ENCODE results near the gene FAT3.

Gene FAT3

DNA sequence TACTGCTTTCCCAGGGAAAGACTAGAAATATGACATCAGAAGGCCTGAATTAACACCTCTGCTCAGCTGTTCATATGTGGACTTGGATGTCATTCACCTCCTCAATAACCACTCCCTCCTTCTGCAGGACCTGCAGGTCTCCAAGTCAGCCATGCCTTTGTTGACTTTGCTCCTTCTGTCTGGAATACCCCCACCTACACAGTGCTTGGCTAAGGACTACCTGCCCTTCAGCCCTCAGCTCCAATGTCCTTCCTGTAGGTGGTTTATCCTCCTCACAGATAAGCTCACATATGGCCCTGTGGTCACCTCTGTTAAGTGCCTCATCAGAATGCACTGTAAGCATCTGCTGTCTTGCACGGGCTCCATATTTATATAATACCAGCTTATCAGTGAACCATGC, 26.4 kb upstream of the FAT3 start:
- POLR2A ChIA-PET, result no interaction called here

DNA sequence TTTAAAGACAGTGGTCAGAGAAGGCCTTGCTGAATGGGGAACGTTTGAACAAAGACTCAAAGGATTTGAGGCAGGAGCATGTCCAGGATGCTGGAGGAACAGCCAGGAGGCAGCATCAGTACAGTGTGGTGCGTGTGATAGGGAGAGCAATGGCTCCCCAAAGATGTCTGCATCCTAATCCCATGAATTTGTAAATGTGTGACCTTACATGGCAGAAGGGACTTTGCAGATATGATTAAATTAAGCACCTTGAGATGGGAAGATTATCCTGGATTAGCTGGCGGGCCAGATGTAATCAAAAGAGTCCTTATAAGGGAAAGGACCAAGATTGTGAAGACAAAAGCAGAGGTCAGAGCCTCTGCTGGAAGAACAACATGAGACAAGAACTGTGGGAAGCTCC, 24.6 kb upstream of the FAT3 start:
- TF ChIP-seq, protein P1, sequence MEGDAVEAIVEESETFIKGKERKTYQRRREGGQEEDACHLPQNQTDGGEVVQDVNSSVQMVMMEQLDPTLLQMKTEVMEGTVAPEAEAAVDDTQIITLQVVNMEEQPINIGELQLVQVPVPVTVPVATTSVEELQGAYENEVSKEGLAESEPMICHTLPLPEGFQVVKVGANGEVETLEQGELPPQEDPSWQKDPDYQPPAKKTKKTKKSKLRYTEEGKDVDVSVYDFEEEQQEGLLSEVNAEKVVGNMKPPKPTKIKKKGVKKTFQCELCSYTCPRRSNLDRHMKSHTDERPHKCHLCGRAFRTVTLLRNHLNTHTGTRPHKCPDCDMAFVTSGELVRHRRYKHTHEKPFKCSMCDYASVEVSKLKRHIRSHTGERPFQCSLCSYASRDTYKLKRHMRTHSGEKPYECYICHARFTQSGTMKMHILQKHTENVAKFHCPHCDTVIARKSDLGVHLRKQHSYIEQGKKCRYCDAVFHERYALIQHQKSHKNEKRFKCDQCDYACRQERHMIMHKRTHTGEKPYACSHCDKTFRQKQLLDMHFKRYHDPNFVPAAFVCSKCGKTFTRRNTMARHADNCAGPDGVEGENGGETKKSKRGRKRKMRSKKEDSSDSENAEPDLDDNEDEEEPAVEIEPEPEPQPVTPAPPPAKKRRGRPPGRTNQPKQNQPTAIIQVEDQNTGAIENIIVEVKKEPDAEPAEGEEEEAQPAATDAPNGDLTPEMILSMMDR (IDR thresholded peaks at IDR 0.05; ENCODE audit: insufficient read depth, low read length, missing control alignments), result no peak
- DNase-seq (ENCODE audit: low read depth, low spot score), result no peak
- no peak overlapping the region for H3K4me3 ChIP-seq (ENCODE audit: low read depth, low read length)
- CTCF ChIA-PET, result no interaction called here
- POLR2A ChIA-PET, result no interaction called here

More for the DNA sequence above, 26.4 kb upstream of the FAT3 start:
- DNase-seq (ENCODE audit: low read depth, low spot score), result no peak
- CTCF ChIA-PET, result no interaction called here
- H3K4me3 ChIP-seq (ENCODE audit: low read depth, low read length), result no peak overlapping the region
- TF ChIP-seq, protein P1 (IDR thresholded peaks at IDR 0.05; ENCODE audit: insufficient read depth, low read length, missing control alignments), result no peak

DNA sequence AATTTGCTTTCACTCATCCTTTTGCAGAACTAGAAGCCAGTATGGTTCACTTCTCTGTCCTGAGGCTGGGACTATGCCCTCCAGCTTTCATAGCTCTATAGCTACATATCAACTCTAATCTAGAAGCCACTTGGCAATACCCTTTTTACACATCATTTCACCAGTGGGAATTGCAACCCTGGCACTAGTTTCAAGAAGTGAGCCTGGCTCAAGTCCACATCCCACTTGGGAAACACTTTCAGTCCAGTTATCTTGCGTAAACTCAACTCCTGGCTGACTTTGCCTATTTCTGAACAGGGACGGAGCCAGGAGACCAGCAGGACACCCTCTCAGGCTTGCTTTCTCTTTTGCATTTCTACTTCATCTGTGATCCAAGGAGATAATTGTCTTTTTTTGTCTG, 19.9 kb upstream of the FAT3 start:
- no peak overlapping the region for H3K4me3 ChIP-seq (ENCODE audit: low read depth, low read length)
- CTCF ChIA-PET, result no interaction called here
- POLR2A ChIA-PET, result no interaction called here
- no peak for DNase-seq (ENCODE audit: low read depth, low spot score)
- TF ChIP-seq, protein P1 (IDR thresholded peaks at IDR 0.05; ENCODE audit: insufficient read depth, low read length, missing control alignments), result no peak

DNA sequence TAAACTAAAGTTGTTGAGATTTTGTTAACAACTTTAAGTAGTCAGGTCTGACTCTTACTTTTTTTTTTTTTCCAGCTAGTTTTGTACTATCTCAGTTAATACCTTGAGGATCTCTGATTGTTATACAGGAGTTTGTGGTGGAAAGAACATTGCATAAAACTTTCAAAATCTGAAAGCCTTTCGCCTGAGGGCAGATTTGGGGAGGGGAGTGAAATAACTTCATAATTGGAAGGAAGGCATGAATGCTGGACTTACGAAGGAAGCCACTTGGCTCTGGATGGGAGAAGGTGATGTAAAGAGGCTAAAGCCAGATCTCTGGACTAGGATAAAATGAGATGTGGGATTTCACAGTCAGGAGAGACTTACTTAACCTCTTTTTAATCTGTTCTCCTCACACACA, 18.2 kb upstream of the FAT3 start:
- H3K4me3 ChIP-seq (ENCODE audit: low read depth, low read length), result no peak overlapping the region
- CTCF ChIA-PET, result no interaction called here
- TF ChIP-seq, protein P1 (IDR thresholded peaks at IDR 0.05; ENCODE audit: insufficient read depth, low read length, missing control alignments), result no peak
- POLR2A ChIA-PET, result no interaction called here
- DNase-seq (ENCODE audit: low read depth, low spot score), result no peak

DNA sequence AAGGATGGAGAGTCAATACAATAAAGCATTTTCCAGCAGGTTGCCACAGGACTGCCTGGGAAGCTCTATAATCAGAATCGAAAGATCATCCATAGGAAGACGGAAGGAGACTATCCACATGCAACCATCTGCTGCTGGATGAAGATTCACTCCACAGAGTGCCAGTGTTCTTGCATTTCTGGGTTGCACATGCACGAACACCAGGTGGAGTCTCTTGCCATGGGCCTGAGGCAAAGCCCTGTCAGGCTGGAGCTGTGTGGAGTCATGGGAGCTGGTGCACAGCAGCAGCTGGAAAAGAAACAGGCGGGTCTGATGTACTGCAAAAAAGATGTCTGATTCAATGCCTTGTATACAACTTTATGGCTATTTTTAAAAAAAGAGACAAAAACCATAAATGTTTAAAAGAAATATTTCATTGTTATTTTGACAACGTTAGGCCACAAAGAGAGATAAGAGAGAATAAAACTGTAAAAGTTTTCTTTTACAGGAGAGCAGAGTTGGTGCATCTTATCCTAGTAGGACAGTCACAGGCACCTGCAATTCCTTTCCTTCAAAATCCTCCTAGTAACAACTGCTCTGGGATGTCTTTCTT, 12.9 kb upstream of the FAT3 start:
- CTCF ChIA-PET, result interaction anchor here (0.6 to 3.0 kb wide), 4 partner anchors 180 to 349 kb away, joined by 3 to 13 read pairs (median 3); no protein-coding TSS in a partner anchor
- no peak overlapping the region for H3K4me3 ChIP-seq (ENCODE audit: low read depth, low read length)
- DNase-seq (ENCODE audit: low read depth, low spot score), result no peak
- TF ChIP-seq, protein P1 (IDR thresholded peaks at IDR 0.05; ENCODE audit: insufficient read depth, low read length, missing control alignments), result peak; percentile 69
- POLR2A ChIA-PET, result no interaction called here

DNA sequence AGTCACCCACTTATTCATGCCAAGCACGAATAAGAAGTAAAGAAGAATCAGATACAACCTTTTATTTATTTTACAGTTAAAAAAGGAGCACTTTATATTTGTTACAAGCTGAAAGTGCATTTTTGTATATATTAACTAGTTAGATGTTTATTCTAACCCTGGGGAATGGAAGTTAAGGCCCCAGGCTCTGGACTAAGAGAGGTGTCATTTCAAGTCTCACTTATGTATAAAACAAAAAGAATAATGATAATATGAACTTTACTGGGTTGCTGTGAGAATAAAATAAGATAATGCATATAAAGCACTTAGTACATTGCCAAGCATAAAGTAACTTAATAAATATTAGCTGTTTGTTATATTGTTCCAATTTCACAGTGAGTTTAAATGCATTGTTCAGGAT, 12.1 kb upstream of the FAT3 start:
- ChIA-PET POLR2A (no interaction called here), CTCF (interaction anchor here (1.9 to 3.0 kb wide), 2 partner anchors 341 to 673 kb away, joined by 4 to 13 read pairs; no protein-coding TSS in a partner anchor)
- no peak for DNase-seq (ENCODE audit: low read depth, low spot score)
- TF ChIP-seq, protein P1 (IDR thresholded peaks at IDR 0.05; ENCODE audit: insufficient read depth, low read length, missing control alignments), result no peak
- no peak overlapping the region for H3K4me3 ChIP-seq (ENCODE audit: low read depth, low read length)

Measured in AG04449 (cell line).